K562 (cell line): ENCODE results near the gene NXF1. TPM values are rescaled to one million over a fixed set of nuclear protein-coding genes. Genes with fewer than 3 reads are reported as not detected.

ENCODE experiments used
- ARNT ChIP-seq, 2 experiments: fragments of 450-650 bp; IDR thresholded peaks; 2 replicates each; pipeline ENCODE4 v1.6.1; 2016; ENCODE audit warnings: mild to moderate bottlenecking in 1 of 2
- BRD9 ChIP-seq: fragments of 450-650 bp; IDR thresholded peaks from 2 replicates; pipeline ENCODE4 v1.6.1; 2018; ENCODE audit warnings: low read depth; ENCODE audit not compliant: partially characterized antibody
- FOXA3 ChIP-seq, 2 experiments: fragments of 450-650 bp in 1 of 2; sonication (generic) in 1 of 2; formaldehyde crosslinking; IDR thresholded peaks in 1 of 2; conservative IDR thresholded peaks in 1 of 2; 2 replicates each; pipeline versions ENCODE4 v1.4.0 to v1.8.0; 2020 to 2022; ENCODE audit warnings: mild to moderate bottlenecking in 2 of 2, missing genetic modification reagents in 1 of 2
- NCOA2 ChIP-seq, 2 experiments: fragments of 450-650 bp; IDR thresholded peaks; 2 replicates each; pipeline ENCODE4 v1.6.1; 2018; ENCODE audit warnings: mild to moderate bottlenecking in 2 of 2, moderate library complexity in 1 of 2; ENCODE audit not compliant: partially characterized antibody in 2 of 2
- PHF8 ChIP-seq: fragments of 200-600 bp; sonication (generic); IDR thresholded peaks from 2 replicates; pipeline ENCODE4 v1.6.1; 2012; ENCODE audit warnings: mixed run types, mild to moderate bottlenecking, inconsistent platforms, low read length, moderate library complexity, borderline replicate concordance
- RUNX1 ChIP-seq: sonication (generic); IDR thresholded peaks from 2 replicates; pipeline ENCODE4 v1.6.1; 2016; ENCODE audit warnings: antibody characterized with exemption, low read depth
- SMARCA5 ChIP-seq: fragments of 450-650 bp; IDR thresholded peaks from 2 replicates; pipeline ENCODE4 v1.6.1; 2016
- TAF7 ChIP-seq: fragments of 450-650 bp; IDR thresholded peaks from 2 replicates; pipeline ENCODE4 v1.6.1; 2016; ENCODE audit warnings: missing genetic modification characterization, missing compliant biosample characterization
- ZNF124 ChIP-seq: sonication (generic); formaldehyde crosslinking; IDR thresholded peaks from 2 replicates; pipeline ENCODE4 v1.8.1; 2022; ENCODE audit warnings: missing genetic modification reagents
- ZNF384 ChIP-seq: IDR thresholded peaks from 2 replicates; pipeline ENCODE4 v1.6.1; 2012; ENCODE audit warnings: low read depth, low read length, improper control_type of control experiment
- ZNF445 ChIP-seq: fragments of 250-450 bp; sonication (Bioruptor Pico); IDR thresholded peaks from 2 replicates; pipeline ENCODE4 v1.4.0; 2020; ENCODE audit warnings: low read depth, mild to moderate bottlenecking, moderate library complexity
- polyA plus RNA-seq, 8 experiments: library from polyadenylated mRNA; depleted of rRNA in 4 of 8; stranded (reverse) in 5 of 8; unstranded in 3 of 8; fragments of >200 nt; fragmentation: Nextera tagmentation in 2 of 8; fragmentation: Illumina TruSeq in 1 of 8; extraction: Ambion mirVana in 2 of 8; extraction: Trizol in 1 of 8; gene quantifications; 2 replicates each; pipeline versions ENCODE4 v1.2.1 to v1.2.3, GENCODE V29; 2011 to 2014; ENCODE audit warnings: inconsistent platforms in 1 of 8, missing spikeins in 1 of 8
- total RNA-seq, 7 experiments: library from RNA; depleted of rRNA in 6 of 7; stranded (reverse); fragments of >200 nt in 6 of 7; fragmentation: Illumina TruSeq in 2 of 7; extraction: Trizol in 2 of 7; gene quantifications; 2 replicates each; pipeline versions ENCODE4 v1.2.1 to v1.2.3, GENCODE V29; 2011 to 2021; ENCODE audit warnings: low replicate concordance in 1 of 7
- TF ChIP-seq, protein P1 (sequence below): IDR thresholded peaks from 2 replicates; pipeline ENCODE4 v1.6.1; 2016; ENCODE audit warnings: missing genetic modification characterization, missing compliant biosample characterization
- TF ChIP-seq, protein P2 (sequence below): sonication (generic); formaldehyde crosslinking; IDR thresholded peaks from 2 replicates; pipeline ENCODE4 v1.8.0; 2022; ENCODE audit warnings: mild to moderate bottlenecking, missing genetic modification reagents
- TF ChIP-seq, protein P3 (sequence below), 2 experiments: fragments of 450-650 bp in 1 of 2; sonication (generic) in 1 of 2; formaldehyde crosslinking in 1 of 2; IDR thresholded peaks in 1 of 2; conservative IDR thresholded peaks in 1 of 2; 2 replicates each; pipeline versions ENCODE4 v1.6.1 to v1.8.1; 2016 to 2023; ENCODE audit warnings: mild to moderate bottlenecking in 2 of 2, moderate library complexity in 2 of 2, inconsistent platforms in 1 of 2, missing genetic modification reagents in 1 of 2
- TF ChIP-seq, protein P4 (sequence below): fragments of 450-650 bp; formaldehyde crosslinking; IDR thresholded peaks from 2 replicates; pipeline ENCODE4 v1.4.0; 2020; ENCODE audit warnings: mild to moderate bottlenecking, moderate library complexity
- TF ChIP-seq, protein P5 (sequence below): fragments of 450-650 bp; IDR thresholded peaks from 2 replicates; pipeline ENCODE4 v1.6.1; 2018; ENCODE audit not compliant: partially characterized antibody

NXF1 gene
- total and polyA plus RNA-seq, 9 of the 15 experiments (the other 6 are each of a cell fraction or from before 2014, with no cell fraction given) = 18.1 to 98.3 (median 35.8) TPM

DNA sequence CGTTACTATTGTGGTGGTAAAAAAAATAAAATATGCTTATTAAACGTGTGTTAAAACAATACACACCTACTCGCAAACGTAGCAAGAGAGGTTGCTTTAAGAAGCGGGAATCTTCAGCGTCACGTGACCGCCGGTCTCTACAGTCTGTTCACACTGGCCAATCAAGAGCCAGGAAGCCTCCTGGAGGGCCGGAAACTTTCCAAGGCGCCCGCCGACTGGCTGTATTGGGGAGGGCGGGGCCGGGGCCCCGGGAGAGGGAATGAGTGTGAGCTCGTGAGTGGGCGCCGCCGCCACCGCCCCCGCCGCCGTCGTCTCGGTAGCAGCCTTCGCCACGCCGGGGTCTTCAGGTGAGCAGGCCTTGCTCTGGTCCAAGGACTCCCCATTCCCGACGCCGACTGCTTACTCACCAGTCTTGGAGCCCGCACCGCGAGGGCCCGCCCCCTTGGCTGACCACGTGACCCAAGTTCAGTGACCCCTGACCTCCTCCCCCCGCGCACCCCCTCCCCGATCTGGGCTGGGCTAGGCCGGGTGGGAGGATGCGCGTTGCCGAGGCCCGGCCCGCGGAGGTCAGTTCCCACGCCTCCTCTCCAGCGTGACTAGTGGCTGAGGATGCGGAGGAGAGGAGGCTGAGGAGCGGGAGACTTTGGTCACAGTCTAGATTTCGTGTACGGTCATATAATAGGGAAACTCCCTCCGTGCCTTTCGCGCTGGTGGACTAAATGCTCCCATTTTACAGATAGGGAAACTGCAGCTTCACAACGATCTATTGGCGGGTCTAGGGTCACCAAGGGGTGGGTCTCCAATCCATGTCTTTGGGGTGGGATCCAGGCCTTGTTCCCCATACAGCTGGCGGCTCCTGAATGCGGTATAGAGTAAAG lies 33.9 kb downstream of the NXF1 start, which contains the start of gene TAF6L (continued):
- TF ChIP-seq, protein P1, sequence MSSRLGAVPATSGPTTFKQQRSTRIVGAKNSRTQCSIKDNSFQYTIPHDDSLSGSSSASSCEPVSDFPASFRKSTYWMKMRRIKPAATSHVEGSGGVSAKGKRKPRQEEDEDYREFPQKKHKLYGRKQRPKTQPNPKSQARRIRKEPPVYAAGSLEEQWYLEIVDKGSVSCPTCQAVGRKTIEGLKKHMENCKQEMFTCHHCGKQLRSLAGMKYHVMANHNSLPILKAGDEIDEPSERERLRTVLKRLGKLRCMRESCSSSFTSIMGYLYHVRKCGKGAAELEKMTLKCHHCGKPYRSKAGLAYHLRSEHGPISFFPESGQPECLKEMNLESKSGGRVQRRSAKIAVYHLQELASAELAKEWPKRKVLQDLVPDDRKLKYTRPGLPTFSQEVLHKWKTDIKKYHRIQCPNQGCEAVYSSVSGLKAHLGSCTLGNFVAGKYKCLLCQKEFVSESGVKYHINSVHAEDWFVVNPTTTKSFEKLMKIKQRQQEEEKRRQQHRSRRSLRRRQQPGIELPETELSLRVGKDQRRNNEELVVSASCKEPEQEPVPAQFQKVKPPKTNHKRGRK (tag) = no peak
- TF ChIP-seq FOXA3 (CRISPR knock-in tag; conservative IDR thresholded peaks at IDR 0.05 in 1 of 2, IDR thresholded peaks at IDR 0.05 in 1 of 2) (0 out of 4 replicates have a peak, but pooled peaks of 1 of the 2 experiments have one; percentile 53), BRD9 (no peak), TAF7 (tag) (no peak), ZNF445 (CRISPR knock-in tag) (no peak), ZNF384 (no peak), ZNF124 (CRISPR knock-in tag) (no peak), SMARCA5 (peak; percentile 90; the same call in 1 of the 2 replicates), ARNT (IDR thresholded peaks at IDR 0.05) (no peak), NCOA2 (IDR thresholded peaks at IDR 0.05; ENCODE audit: partially characterized antibody in 2 of 2) (no peak), PHF8 (peak; percentile 80; the same call in 1 of the 2 replicates), RUNX1 (no peak)
- TF ChIP-seq, protein P2, sequence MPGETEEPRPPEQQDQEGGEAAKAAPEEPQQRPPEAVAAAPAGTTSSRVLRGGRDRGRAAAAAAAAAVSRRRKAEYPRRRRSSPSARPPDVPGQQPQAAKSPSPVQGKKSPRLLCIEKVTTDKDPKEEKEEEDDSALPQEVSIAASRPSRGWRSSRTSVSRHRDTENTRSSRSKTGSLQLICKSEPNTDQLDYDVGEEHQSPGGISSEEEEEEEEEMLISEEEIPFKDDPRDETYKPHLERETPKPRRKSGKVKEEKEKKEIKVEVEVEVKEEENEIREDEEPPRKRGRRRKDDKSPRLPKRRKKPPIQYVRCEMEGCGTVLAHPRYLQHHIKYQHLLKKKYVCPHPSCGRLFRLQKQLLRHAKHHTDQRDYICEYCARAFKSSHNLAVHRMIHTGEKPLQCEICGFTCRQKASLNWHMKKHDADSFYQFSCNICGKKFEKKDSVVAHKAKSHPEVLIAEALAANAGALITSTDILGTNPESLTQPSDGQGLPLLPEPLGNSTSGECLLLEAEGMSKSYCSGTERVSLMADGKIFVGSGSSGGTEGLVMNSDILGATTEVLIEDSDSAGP (CRISPR knock-in tag) = peak; percentile 90
- TF ChIP-seq, protein P3, sequence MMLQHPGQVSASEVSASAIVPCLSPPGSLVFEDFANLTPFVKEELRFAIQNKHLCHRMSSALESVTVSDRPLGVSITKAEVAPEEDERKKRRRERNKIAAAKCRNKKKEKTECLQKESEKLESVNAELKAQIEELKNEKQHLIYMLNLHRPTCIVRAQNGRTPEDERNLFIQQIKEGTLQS (IDR thresholded peaks at IDR 0.05) = no peak; the same call in none of the 2 replicates
- TF ChIP-seq, protein P3 (CRISPR knock-in tag; conservative IDR thresholded peaks at IDR 0.05) = peak; percentile 52; the same call in 1 of the 2 replicates
- TF ChIP-seq, protein P4, sequence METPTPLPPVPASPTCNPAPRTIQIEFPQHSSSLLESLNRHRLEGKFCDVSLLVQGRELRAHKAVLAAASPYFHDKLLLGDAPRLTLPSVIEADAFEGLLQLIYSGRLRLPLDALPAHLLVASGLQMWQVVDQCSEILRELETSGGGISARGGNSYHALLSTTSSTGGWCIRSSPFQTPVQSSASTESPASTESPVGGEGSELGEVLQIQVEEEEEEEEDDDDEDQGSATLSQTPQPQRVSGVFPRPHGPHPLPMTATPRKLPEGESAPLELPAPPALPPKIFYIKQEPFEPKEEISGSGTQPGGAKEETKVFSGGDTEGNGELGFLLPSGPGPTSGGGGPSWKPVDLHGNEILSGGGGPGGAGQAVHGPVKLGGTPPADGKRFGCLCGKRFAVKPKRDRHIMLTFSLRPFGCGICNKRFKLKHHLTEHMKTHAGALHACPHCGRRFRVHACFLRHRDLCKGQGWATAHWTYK (CRISPR knock-in tag) = peak; percentile 15; the same call in 1 of the 2 replicates
- TF ChIP-seq, protein P5, sequence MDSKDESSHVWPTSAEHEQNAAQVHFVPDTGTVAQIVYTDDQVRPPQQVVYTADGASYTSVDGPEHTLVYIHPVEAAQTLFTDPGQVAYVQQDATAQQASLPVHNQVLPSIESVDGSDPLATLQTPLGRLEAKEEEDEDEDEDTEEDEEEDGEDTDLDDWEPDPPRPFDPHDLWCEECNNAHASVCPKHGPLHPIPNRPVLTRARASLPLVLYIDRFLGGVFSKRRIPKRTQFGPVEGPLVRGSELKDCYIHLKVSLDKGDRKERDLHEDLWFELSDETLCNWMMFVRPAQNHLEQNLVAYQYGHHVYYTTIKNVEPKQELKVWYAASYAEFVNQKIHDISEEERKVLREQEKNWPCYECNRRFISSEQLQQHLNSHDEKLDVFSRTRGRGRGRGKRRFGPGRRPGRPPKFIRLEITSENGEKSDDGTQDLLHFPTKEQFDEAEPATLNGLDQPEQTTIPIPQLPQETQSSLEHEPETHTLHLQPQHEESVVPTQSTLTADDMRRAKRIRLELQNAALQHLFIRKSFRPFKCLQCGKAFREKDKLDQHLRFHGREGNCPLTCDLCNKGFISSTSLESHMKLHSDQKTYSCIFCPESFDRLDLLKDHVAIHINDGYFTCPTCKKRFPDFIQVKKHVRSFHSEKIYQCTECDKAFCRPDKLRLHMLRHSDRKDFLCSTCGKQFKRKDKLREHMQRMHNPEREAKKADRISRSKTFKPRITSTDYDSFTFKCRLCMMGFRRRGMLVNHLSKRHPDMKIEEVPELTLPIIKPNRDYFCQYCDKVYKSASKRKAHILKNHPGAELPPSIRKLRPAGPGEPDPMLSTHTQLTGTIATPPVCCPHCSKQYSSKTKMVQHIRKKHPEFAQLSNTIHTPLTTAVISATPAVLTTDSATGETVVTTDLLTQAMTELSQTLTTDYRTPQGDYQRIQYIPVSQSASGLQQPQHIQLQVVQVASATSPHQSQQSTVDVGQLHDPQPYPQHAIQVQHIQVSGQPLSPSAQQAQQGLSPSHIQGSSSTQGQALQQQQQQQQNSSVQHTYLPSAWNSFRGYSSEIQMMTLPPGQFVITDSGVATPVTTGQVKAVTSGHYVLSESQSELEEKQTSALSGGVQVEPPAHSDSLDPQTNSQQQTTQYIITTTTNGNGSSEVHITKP = peak; percentile 52
